HUES6 (cell line): ENCODE measurements around the gene VWA2.

ENCODE experiments used
- H3K27ac ChIP-seq: 2 replicates; pipeline ENCODE4 v1.7.0; 2013; ENCODE audit warnings: low read depth, mild to moderate bottlenecking, low read length, inconsistent platforms
- H3K27me3 ChIP-seq: 2 replicates; pipeline ENCODE4 v1.6.1; 2013; ENCODE audit warnings: low read length; ENCODE audit not compliant: control insufficient read depth, insufficient read depth
- H3K36me3 ChIP-seq: 2 replicates; pipeline ENCODE4 v1.6.1; 2013; ENCODE audit warnings: low read length; ENCODE audit not compliant: control insufficient read depth, insufficient read depth
- H3K4me1 ChIP-seq: 2 replicates; pipeline ENCODE4 v1.6.1; 2013; ENCODE audit warnings: low read length; ENCODE audit not compliant: control insufficient read depth, insufficient read depth
- H3K4me3 ChIP-seq: 2 replicates; pipeline ENCODE4 v1.5.1; 2013; ENCODE audit warnings: low read depth, low read length
- H3K9ac ChIP-seq: one replicate; pipeline ENCODE4 v1.6.1; 2013; ENCODE audit warnings: mild to moderate bottlenecking, low read length
- H3K9me3 ChIP-seq: 2 replicates; pipeline ENCODE4 v1.6.1; 2013; ENCODE audit warnings: low read depth, low read length; ENCODE audit not compliant: control insufficient read depth, insufficient read depth

Gene VWA2

DNA sequence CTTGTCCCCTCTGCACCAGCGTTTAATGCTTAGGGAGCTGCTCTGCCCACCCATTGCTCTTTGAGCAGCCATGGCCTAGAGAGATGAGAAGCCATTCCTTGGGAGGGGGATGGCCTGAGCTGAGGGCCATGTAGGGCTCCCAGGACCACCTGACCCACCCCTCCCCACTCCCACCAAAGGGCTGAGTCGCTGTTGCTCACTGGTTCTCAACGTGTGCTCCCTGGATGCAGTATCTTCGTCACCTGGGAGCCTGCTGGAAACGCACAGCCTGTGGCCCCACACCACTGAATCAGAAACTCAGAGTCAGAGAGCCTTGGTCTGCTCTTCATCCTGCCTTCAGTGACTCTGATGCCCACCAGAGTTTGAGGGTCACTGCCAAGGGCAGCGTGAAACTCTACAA, 37.0 kb downstream of the VWA2 start:
- no peaks in the 10 kb centered on the region for H3K27me3 ChIP-seq
- H3K27ac ChIP-seq, result no peak overlapping the region
- H3K4me1 ChIP-seq, result no peaks in the 10 kb centered on the region; the same call in 1 of the 2 replicates
- no peak overlapping the region for H3K9ac ChIP-seq
- H3K36me3 ChIP-seq, result no peaks in the 10 kb centered on the region
- no peak overlapping the region for H3K4me3 ChIP-seq
- no peaks in the 10 kb centered on the region for H3K9me3 ChIP-seq

DNA sequence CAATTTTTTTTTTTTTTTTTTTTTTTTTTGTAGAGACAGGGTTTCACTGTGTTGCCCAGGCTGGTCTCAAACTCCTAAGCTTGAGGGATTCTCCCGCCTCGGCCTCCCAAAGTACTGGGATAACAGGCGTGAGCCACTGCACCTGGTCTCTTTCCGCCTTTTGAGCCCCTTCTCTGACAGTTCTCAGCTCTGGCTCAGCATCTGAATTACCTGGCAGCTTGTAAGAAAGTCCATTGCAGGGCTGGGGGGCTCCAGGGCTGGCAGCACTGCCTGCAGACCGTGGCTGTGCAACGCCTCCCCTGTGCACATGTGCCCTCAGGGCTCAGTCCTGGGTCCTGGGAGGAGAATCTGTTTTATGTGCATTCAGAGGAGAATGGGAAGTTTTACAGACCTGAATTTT, 37.6 kb downstream of the VWA2 start:
- Histone ChIP-seq H3K4me1 (no peaks in the 10 kb centered on the region; the same call in 1 of the 2 replicates), H3K27me3 (no peaks in the 10 kb centered on the region), H3K9me3 (no peaks in the 10 kb centered on the region), H3K36me3 (no peaks in the 10 kb centered on the region), H3K27ac (no peak overlapping the region), H3K4me3 (no peak overlapping the region), H3K9ac (no peak overlapping the region)

DNA sequence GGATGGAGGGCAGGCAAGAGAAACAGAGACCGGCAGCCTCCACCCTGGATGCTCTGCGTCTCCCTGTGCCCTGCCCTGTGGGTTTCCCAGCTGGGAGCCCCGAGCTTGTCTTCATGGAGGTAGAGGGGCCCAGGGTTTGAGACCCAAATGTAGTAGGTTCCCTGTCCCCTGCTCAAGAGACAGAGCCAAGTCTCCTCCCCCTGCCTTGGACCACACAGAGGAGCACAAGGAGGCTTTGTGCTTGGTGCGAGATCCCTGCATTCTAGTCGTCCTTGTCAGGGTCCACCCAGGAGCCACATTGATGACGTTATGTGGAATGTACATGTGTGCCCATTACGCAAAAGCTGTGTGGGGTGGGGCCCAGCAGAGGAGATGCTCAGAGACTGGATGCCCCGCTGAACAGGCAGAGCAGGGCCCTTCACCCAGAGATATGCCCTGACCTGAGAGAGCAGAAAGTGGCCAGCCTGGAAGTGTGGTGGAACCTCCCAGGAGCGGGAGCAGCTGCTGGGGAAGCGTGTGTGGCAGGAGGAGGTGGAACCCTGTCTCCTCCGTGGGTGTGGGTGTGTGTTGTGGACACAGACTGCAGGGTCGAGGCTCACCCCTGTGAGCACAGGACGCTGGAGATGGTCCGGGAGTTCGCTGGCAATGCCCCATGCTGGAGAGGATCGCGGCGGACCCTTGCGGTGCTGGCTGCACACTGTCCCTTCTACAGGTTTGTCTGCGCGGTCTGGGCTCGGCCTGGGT, 39.3 kb downstream of the VWA2 start:
- Histone ChIP-seq H3K4me1 (no peaks in the 10 kb centered on the region; the same call in 1 of the 2 replicates), H3K27me3 (no peaks in the 10 kb centered on the region), H3K9me3 (no peaks in the 10 kb centered on the region), H3K9ac (no peak overlapping the region), H3K36me3 (no peaks in the 10 kb centered on the region), H3K27ac (no peak overlapping the region), H3K4me3 (no peak overlapping the region)

DNA sequence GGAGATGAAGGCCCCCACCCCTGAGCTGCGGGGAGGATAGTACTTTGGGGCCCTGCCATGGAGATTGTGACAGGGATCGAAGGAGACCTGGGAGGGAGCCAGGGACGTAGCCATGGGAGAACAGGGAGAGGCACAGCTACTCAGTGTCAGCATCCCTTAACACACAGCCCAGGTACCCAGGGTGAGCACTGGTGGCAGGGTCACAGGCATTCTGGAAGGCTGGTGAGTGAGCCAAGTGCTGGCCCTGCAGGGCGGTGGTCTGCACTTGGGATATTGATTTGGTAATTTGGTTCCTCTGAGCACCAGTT, 39.8 kb downstream of the VWA2 start:
- Histone ChIP-seq H3K9me3 (no peaks in the 10 kb centered on the region), H3K4me3 (no peak overlapping the region), H3K36me3 (no peaks in the 10 kb centered on the region), H3K27me3 (no peaks in the 10 kb centered on the region), H3K27ac (no peak overlapping the region), H3K4me1 (no peaks in the 10 kb centered on the region; the same call in 1 of the 2 replicates), H3K9ac (no peak overlapping the region)

DNA sequence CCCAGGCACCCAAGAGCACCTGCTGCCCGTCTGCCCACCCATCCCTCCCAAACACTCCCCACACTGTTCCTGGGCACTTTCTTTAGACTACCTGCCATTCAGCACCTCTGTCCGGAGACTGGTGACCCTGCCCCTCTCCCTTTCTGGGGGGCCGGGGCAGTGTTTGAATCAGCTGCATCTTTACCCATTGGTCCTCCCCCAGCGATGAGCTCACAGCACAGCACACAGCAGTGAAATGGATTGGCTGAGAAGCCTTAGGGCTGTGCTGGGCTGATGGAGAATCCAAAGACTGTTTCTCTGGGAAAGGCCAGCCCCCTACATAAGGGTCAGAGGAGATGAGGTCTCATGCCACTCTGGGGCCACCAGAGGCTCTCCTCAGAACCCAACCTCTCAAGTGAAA, 40.2 kb downstream of the VWA2 start:
- H3K27me3 ChIP-seq, result no peaks in the 10 kb centered on the region
- H3K36me3 ChIP-seq, result no peaks in the 10 kb centered on the region
- no peaks in the 10 kb centered on the region; the same call in 1 of the 2 replicates for H3K4me1 ChIP-seq
- H3K27ac ChIP-seq, result no peak overlapping the region
- no peaks in the 10 kb centered on the region for H3K9me3 ChIP-seq
- H3K4me3 ChIP-seq, result no peak overlapping the region
- no peak overlapping the region for H3K9ac ChIP-seq

DNA sequence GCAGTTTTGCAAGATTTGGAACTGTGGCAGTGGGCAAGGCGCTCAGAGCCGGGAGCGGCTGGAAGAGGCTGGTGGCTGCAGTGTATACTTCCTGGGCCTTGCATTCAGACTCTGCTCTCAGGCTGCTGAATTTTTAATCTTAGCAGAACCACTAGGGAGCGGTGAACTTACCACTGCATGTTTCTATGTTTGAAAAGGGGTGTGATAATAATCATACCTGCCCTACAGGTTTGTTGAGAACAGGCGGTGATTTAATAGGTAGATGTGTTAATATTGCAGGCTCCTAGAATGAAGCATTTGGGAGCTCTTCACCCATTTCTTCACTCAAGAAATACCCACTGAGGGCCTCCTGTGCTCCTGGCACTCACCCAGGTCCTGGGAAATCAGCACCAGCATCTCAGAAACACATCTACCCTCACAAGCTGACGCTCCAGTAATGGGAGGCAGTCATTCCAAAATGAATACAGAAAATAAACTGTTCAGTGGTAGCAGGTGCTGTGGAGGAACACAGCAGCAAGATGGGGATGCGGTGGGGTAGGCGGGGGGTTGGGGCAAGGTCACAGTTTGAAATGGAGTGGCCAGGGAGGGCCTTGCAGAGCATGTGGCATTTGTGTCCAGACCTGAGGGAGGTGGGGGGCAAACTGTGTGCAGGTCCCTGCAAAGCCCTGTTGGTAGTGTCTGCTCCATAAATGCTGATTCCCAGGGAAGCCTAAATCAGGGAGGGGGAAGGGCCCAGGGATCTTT, 41.0 kb downstream of the VWA2 start:
- Histone ChIP-seq H3K4me3 (no peak overlapping the region), H3K9me3 (no peaks in the 10 kb centered on the region), H3K27ac (no peak overlapping the region), H3K36me3 (no peaks in the 10 kb centered on the region), H3K4me1 (no peaks in the 10 kb centered on the region; the same call in 1 of the 2 replicates), H3K9ac (no peak overlapping the region), H3K27me3 (no peaks in the 10 kb centered on the region)

DNA sequence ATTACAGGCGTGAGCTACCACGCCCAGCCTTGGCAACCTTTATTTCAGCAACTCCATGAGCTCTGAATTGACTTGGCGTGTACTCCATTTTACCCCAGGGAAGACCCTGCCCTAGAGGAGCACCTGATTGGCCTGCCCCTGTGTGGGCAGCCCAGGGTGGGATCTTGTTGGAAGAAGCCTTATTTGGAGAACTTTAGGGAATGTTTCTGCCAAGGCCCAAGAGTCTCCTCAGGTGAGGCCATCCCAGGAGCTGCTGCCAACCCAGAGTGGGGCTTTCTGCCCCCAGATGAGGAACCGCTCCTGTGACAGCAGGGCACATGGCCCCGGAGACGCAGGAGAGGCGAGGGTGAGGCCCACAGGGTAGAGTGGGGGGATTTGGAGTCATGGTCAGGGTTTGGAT, 42.0 kb downstream of the VWA2 start:
- Histone ChIP-seq H3K4me3 (no peak overlapping the region), H3K27ac (no peak overlapping the region), H3K9me3 (no peaks in the 10 kb centered on the region), H3K27me3 (no peaks in the 10 kb centered on the region), H3K36me3 (no peaks in the 10 kb centered on the region), H3K9ac (no peak overlapping the region), H3K4me1 (no peaks in the 10 kb centered on the region; the same call in 1 of the 2 replicates)

DNA sequence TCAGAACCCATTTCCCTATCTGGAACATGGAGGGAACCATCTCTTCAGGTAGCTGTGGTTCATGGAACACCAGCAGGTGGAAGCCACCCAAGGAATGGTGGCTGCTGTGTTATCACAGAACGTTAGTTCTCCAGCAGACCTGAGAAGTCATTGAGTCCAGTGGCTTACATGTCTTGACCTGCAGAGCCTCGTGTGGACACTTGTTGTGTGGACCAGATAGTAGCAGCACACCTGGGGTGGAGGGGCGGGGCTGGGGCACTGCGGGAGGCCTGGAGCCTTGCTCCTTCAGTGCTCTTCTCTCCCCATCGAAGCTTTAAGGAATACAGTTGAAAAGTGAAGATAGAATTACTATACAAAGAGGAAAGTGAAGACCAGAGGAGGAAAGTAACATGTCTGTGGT, 42.4 kb downstream of the VWA2 start:
- Histone ChIP-seq H3K36me3 (no peaks in the 10 kb centered on the region), H3K4me3 (no peak overlapping the region), H3K4me1 (no peaks in the 10 kb centered on the region), H3K9ac (no peak overlapping the region), H3K27me3 (no peaks in the 10 kb centered on the region), H3K27ac (no peak overlapping the region), H3K9me3 (no peaks in the 10 kb centered on the region)

DNA sequence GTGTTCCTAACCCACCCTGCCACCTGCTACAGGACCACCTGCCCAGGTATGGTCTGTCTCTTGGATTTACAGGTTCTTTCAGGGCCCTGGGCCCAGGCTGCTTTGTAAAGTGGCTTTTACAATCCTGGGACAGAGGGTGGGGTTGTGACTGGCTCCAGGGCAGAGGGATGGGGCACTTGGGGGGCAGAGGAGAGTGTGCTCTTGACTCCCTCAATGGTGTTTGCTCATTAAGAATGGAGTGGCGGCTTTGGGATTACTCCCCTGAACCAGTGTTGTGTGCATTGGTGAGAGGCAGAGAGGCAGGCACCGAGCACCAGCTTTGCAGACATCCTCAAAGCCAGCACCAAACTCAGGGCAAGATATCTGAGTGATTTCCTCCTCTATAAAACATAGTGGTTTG, 43.5 kb downstream of the VWA2 start:
- Histone ChIP-seq H3K9me3 (no peaks in the 10 kb centered on the region), H3K4me1 (no peaks in the 10 kb centered on the region), H3K4me3 (no peak overlapping the region), H3K36me3 (no peaks in the 10 kb centered on the region), H3K27me3 (no peaks in the 10 kb centered on the region), H3K9ac (no peak overlapping the region), H3K27ac (no peak overlapping the region)

DNA sequence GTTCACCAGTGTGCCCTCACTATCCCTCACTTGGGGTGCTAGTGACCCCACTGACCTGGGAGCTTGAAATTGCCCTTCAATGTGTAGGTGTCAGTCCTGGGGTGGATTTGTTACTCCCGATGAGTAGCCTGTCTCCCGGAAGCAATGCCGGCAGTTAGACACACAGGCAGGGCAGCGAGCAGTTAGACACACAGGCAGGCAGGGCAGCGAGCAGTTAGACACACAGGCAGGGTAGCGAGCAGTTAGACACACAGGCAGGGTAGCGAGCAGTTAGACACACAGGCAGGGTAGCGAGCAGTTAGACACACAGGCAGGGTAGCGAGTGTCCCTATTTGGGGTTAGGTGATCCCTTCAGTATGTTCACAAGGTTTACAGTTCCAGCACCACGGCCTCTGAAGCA, 44.0 kb downstream of the VWA2 start:
- no peak overlapping the region for H3K27ac ChIP-seq
- H3K4me3 ChIP-seq, result no peak overlapping the region
- no peaks in the 10 kb centered on the region for H3K27me3 ChIP-seq
- no peak overlapping the region for H3K9ac ChIP-seq
- no peaks in the 10 kb centered on the region for H3K4me1 ChIP-seq
- H3K36me3 ChIP-seq, result no peaks in the 10 kb centered on the region
- no peaks in the 10 kb centered on the region for H3K9me3 ChIP-seq

DNA sequence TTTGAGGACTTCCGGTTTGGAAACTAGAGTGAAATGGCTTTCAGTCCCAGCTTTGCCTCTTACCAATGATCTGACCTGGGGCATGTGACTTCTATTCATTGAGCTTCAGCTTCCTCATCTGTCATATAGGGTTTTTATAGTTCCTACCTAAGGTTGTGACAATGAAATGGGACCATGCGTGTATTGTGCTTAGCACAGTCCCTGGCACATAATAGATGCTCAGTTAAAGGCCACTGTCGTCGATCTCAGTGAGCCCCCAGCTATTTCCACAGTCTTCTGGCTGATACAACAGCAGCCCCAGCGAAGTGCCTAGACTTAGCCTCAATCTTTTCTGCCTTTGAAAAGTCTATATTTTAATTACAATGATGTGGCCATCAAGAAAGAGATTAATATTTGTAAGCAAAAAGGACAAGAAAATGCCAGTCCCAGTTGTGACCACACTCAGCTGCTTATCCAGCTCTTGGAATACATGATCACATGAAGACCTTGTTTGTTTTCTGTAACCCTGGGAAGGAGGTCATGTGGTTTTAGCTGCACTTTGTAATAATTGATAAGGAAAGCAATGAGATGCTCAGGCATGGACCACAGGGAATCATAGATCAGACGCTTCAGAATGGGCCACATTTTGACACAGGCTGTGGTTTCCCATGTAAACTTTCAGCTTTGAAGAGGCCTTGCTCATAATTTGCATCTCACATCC, 44.6 kb downstream of the VWA2 start:
- Histone ChIP-seq H3K36me3 (no peaks in the 10 kb centered on the region), H3K4me3 (no peak overlapping the region), H3K27me3 (no peaks in the 10 kb centered on the region), H3K27ac (no peak overlapping the region), H3K4me1 (no peaks in the 10 kb centered on the region), H3K9ac (no peak overlapping the region), H3K9me3 (no peaks in the 10 kb centered on the region)
